ENCODE results near the gene LRP1.
A peak's percentile ranks its signal among the peaks of the same experiment; 100 is the strongest.

Gene LRP1

GRCh38 chr12:57127726-57128518 is at the start of gene LRP1:
Gene LRP1 (plus strand): TSS chr12:57128483. CDS start chr12:57128965, 482 bp downstream.
- peak; percentile 61 to 65 for DNase-seq (ENCODE audit: low read depth in 1 of 2, low spot score in 1 of 2)

DNA sequence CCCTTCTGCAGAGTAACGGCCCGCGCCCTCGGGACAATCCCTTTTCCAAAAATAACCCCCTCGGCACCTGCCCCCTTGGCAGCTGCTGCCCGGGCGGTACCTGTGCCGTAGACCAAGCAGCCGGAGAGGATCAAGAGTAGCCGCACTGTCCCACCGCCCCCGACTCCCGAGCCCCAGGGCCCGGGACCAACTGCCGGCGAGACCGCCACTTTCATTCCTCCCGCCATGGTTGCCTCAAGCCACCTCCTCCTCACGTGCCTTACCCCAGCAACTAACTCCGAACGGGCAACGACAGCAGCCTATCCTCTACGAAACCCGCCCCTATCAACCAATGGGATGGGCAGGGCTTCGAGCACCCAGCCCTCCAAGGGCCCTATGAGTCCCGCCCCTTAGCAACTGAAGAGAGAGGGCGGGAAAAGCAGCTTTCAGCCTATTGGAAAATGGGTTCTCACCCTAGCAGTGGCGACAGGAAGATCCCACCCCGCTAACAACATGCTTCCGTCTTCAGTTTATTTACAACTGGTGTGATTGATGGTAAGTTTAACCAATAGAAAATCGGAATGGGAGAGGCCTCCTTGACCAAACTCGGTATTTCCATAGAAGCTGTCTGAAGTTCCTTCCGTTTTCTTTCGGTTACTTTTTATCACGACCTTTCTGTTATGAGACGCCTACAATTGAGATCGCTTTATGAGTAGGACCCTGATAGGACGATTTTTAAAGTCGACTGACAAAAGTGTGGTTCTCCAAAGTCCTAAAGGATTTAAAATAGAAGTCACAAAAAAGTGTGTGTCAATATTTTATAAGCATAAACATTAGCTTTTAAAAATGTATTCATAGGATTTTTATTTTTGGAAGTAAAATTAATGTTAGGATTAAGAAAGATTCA is 49.5 kb upstream of the LRP1 start, which contains the start of gene NEMP1:
NEMP1 (minus strand) TSS at position 273 of the 886 bp plus-strand sequence; CDS start at position 227, 46 bp downstream.
- peak; percentile 83 to 91 for DNase-seq (ENCODE audit: low read depth in 1 of 2, low spot score in 1 of 2)

DNA sequence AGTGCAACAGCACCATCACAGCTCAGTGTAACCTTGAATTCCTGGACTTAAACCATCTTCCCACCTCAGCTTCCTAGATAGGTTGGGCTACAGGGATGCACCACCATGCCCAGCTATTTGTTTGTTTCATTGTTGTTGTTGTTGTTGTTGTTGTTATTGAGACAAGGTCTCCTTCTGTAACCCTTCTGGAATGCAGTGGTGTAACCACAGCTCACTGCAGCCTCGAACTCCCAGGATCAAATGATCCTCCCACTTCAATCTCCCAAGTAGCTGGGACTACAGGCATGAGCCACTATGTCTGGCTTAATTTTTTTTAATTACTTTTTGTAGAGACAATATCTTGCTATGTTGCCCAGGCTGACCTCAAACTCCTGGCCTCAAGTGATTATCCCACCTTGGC is 48.5 kb upstream of the LRP1 start:
- DNase-seq (ENCODE audit: low read depth in 1 of 2, low spot score in 1 of 2) = no peak

- DNase-seq (ENCODE audit: low read depth in 1 of 2, low spot score in 1 of 2) = no peak
Observed at GRCh38 chr12:57080855-57081254, 47.4 kb upstream of the LRP1 start.

DNA sequence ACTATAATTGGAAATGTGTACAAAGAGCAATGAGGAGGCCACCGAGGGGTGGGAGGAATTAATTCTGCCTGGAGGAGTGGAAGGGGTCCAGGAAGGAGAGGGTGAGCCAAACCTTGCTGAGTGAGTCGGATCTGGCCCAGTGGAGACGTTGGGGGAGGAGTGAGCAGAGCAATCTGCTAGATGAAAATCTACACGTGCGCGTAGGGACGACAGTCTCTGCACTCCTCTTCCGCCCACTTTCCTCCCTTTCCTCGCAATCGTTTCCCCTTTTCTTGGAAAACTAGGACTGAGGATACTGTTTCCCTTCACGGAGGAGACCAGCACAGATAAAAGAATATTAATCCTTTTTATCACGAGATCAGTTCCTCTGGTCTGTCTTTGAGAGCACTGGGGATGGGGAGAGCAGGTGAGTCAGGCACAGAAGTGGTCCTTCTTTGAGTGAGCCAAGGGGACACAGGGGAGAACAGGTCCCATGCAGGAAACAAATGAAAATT is 42.2 kb upstream of the LRP1 start:
- DNase-seq (ENCODE audit: low read depth in 1 of 2, low spot score in 1 of 2) = no peak

DNA sequence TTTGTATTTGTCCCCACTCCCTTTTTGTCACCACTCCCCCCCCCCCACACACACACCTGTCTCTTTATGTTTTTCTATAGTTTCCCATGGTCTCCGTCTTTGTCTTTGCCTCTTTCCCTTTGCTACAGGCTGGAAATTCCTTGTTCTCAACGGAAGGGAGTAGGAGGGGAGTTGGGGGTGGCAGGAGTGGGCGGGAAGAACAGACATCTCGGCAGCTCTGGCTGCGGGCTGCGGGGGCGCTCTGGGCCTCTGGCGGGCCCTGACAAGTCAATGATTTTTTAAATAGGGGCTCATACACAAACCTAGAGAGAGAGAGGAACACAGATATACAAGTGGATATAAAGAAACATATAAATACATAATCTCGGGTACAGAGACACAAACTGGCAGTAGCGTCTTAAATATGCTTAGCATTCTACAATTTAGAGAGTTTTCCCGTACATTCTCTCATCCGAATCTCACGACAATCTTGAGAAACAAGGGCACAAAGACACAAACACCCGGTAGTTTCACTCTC is 41.7 kb upstream of the LRP1 start:
- DNase-seq (ENCODE audit: low read depth in 1 of 2, low spot score in 1 of 2) = peak in 1 of 2 donors; percentile 34

GRCh38 chr12:57087010-57087690 is 41.1 kb upstream of the LRP1 start:
- peak; percentile 83 to 89 for DNase-seq (ENCODE audit: low read depth in 1 of 2, low spot score in 1 of 2)

- peak; percentile 41 to 64 for DNase-seq (ENCODE audit: low read depth in 1 of 2, low spot score in 1 of 2)
Observed at GRCh38 chr12:57087691-57088353, 40.5 kb upstream of the LRP1 start.

DNA sequence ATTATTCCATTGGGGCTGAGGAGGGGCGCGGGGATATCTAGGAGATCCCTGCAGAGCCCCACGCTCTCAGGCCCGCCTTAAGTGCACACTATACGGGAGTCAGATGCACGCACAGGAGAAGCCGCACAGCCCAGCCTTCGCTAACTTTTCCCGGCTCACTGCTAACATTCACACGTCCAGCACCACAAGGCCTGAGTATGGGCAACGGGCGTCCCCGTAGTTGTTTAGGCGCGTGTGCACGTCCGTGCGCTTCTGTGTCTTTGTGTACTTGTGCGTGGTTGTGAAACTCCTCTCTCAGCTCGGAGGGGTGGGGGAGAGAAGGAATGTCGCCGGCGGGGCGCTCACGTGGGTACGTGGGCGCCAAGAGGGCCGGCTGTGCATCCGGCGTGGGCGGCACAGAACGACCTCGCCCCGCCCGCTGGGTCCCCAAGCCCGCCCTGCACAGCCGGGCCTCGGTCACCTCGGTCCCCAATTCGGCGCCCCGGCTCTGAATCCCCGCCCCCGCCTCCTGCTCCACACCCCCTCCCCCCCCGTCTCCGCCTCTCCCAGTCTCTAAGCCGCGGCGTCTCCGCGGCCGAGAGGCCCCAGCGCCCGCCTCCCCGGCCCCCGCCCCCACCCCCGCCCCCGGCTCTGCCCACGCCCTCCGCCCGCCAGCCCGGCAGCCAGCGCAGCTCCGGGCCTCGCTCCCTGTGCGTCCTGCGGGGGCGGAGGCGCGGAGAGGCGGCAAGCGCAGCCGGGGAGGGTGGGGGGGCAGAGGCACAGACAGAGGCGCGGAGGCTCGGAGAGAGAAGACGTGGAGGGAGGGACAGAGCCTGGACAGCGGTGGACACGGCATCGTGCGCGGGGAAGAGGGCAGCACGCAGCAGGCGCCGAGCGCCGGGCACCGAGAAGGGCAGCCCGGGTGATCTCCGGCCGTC is 39.7 kb upstream of the LRP1 start, which contains the start of gene NAB2:
NAB2 (plus strand) TSS at position 761 of the 917 bp plus-strand sequence. CDS start 158 bp downstream, outside the sequence.
- DNase-seq (ENCODE audit: low read depth in 1 of 2, low spot score in 1 of 2) = peak; percentile 83 to 89

DNA sequence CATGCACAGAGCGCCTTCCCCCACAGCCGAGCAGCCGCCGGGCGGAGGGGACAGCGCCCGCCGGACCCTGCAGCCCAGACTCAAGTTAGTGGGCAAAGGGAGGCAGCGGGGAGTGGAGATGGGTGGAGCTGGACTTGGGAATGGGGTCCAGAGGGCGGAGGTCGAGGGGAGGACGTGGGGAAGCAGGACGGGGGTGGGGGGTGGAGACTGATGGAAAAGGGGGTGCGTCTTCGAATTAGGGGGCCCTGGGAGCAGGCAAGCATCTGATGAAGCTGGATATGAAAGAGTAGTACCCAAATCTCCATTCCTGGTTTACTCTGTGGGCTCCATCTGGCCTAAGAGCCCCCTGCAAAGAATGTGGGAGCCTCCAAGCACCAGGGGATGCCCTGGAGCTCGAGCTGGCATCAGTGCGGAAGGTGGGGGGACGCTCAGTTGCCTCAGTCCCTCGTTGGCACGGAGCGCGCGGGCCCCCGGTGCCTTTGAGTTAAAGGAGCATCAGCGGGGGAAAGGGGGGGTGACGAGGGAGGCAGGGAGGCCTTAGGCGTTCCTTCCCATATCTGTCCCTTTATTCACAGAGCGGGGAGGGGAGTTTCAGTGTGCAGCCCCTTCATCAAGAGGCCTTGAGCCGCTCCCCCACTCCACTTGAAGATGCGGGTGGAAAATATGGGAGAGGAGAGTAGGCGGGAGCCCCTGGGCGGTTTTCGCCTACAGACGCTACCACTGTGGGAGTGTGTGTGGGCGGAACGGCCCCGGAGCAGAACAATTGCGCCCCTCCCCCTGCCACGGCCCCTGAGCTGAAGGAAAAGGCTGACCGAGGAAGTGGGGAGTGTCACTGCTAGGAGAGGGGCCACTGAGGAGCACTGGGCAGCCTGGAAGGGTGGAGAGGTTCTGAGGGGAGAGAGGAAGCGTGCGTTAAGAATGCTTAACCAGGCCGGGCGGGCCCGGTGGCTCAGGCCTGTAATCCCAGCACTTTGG is 38.7 kb upstream of the LRP1 start:
- DNase-seq (ENCODE audit: low read depth in 1 of 2, low spot score in 1 of 2) = peak in 1 of 2 donors; percentile 40

GRCh38 chr12:57090490-57090889 is 37.8 kb upstream of the LRP1 start:
- no peak for DNase-seq (ENCODE audit: low read depth in 1 of 2, low spot score in 1 of 2)

DNA sequence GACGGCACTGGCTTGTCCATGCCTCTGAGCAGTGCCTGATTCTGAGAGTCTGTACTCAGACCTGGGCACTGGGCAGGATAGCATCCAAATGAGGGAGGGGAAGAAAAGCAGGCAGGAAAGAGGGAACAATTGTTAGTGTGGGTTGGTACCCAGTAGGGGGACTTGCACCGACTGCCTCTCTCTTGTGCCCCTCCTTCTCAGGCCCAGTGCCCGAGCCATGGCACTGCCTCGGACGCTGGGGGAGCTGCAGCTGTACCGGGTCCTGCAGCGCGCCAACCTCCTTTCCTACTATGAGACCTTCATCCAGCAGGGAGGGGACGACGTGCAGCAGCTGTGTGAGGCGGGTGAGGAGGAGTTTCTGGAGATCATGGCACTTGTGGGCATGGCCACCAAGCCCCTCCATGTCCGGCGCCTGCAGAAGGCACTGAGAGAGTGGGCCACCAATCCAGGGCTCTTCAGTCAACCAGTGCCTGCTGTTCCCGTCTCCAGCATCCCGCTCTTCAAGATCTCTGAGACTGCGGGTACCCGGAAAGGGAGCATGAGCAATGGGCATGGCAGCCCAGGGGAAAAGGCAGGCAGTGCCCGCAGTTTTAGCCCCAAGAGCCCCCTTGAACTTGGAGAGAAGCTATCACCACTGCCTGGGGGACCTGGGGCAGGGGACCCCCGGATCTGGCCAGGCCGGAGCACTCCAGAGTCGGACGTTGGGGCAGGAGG is 37.2 kb upstream of the LRP1 start:
- DNase-seq (ENCODE audit: low read depth in 1 of 2, low spot score in 1 of 2) = no peak

DNA sequence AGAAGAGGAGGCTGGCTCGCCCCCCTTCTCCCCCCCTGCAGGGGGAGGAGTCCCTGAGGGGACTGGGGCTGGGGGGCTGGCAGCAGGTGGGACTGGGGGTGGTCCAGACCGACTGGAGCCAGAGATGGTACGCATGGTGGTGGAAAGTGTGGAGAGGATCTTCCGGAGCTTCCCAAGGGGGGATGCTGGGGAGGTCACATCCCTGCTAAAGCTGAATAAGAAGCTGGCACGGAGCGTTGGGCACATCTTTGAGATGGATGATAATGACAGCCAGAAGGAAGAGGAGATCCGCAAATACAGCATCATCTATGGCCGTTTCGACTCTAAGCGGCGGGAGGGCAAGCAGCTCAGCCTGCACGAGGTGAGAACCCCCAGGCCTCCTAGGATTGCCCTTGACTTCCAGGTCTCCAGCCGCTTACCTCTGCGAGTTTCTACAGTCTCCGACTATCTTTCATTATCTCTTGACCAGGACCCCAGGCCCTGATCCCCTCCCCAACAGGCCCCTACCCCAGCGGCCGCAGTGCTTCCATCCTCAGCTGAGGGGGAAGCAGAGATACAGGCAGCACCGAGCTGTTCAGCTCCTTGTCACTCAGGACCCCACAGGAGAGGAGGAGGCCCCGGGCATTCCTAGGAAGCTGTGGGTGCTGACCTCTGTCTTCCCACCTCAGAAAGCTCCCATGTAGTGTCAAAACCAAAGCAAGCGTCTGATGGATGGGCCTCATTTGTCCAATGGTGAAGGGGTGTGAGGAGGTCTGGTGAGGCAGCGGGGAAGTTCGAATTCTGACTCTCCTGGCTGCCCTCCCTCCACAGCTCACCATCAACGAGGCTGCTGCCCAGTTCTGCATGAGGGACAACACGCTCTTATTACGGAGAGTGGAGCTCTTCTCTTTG is 36.4 kb upstream of the LRP1 start:
- DNase-seq (ENCODE audit: low read depth in 1 of 2, low spot score in 1 of 2) = no peak

DNA sequence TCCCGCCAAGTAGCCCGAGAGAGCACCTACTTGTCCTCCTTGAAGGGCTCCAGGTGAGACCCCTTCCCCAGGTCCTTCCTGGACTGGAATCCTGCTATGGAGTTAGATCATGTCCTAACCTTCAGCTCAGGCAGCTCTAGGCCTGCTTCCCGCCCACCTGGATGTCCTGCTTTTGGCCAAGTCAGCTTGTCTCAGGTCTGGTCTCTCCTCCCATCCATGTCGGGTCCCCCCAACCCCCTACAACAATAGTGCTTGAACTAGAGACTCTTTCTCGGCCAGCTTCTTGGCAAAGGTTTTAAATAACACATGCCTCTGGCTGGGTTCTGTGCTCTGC is 35.8 kb upstream of the LRP1 start:
- DNase-seq (ENCODE audit: low read depth in 1 of 2, low spot score in 1 of 2) = no peak

DNA sequence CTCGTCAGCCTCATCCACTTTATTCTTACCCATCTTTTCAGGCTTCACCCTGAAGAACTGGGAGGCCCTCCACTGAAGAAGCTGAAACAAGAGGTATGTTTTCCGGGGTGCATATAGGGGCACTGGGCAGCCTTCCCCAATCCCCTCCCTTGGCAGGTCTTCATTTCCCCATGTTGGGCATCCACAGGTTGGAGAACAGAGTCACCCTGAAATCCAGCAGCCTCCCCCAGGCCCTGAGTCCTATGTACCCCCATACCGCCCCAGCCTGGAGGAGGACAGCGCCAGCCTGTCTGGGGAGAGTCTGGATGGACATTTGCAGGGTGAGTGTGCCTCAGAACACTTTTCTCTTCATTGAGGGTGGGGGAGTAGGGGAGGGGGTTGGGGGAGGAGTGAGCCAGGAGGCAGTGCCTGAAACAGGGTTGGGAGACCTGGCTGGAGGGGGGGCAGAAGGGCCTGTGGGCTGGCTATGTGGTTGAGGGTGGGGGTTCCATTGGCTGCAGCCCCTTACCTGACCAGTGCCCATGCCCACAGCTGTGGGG is 35.3 kb upstream of the LRP1 start:
- no peak for DNase-seq (ENCODE audit: low read depth in 1 of 2, low spot score in 1 of 2)

Measured in activated T-helper 1 cell treated with anti-CD3 and anti-CD28 coated beads, Interleukin-2, amount 50 U/mL, for 16 hours (primary cell).